H9 (cell line): ENCODE data around the gene ZSCAN2. TPM values are rescaled to one million over a fixed set of nuclear protein-coding genes. Genes with fewer than 3 reads are reported as not detected.

Experiments
- DNase-seq: peaks from one replicate; pipeline ENCODE4 v3.0.0-alpha.2; 2017
- H2AFZ ChIP-seq: one replicate; pipeline ENCODE4 v1.6.1; 2013; ENCODE audit warnings: mild to moderate bottlenecking, low read length, control low read depth, moderate library complexity
- H2AK5ac ChIP-seq: 2 replicates; pipeline ENCODE4 v1.6.1; 2013; ENCODE audit warnings: low read length, control low read depth, mixed read lengths; ENCODE audit not compliant: insufficient read length
- H2BK120ac ChIP-seq: one replicate; pipeline ENCODE4 v1.6.1; 2013; ENCODE audit warnings: low read depth, mild to moderate bottlenecking, low read length, control low read depth, inconsistent platforms; ENCODE audit not compliant: poor library complexity, severe bottlenecking
- H2BK12ac ChIP-seq: 2 replicates; pipeline ENCODE4 v1.6.1; 2013; ENCODE audit warnings: low read length, control low read depth, mixed read lengths, low read depth; ENCODE audit not compliant: insufficient read length
- H2BK15ac ChIP-seq: 2 replicates; pipeline ENCODE4 v1.6.1; 2013; ENCODE audit warnings: low read depth, low read length, control low read depth
- H2BK20ac ChIP-seq: one replicate; pipeline ENCODE4 v1.6.1; 2013; ENCODE audit warnings: low read depth, mild to moderate bottlenecking, low read length, control low read depth, inconsistent platforms; ENCODE audit not compliant: poor library complexity, severe bottlenecking
- H2BK5ac ChIP-seq: 2 replicates; pipeline ENCODE4 v1.6.1; 2013; ENCODE audit warnings: low read length, control low read depth, mixed read lengths; ENCODE audit not compliant: insufficient read length
- H3K14ac ChIP-seq: 2 replicates; pipeline ENCODE4 v1.6.1; 2013; ENCODE audit warnings: low read length, control low read depth; ENCODE audit not compliant: insufficient read depth
- H3K18ac ChIP-seq: 2 replicates; pipeline ENCODE4 v1.6.1; 2013; ENCODE audit warnings: low read depth, mild to moderate bottlenecking, mixed read lengths, low read length, control low read depth; ENCODE audit not compliant: insufficient read length
- H3K23ac ChIP-seq: 2 replicates; pipeline ENCODE4 v1.6.1; 2013; ENCODE audit warnings: low read length, control low read depth, mixed read lengths, low read depth; ENCODE audit not compliant: insufficient read length
- H3K23me2 ChIP-seq: 2 replicates; pipeline ENCODE4 v1.6.1; 2013; ENCODE audit warnings: low read depth, mild to moderate bottlenecking, mixed read lengths, low read length, control low read depth; ENCODE audit not compliant: insufficient read length, poor library complexity, severe bottlenecking
- H3K27ac ChIP-seq: 2 replicates; pipeline ENCODE4 v1.5.1; 2013; ENCODE audit warnings: low read length, control low read depth, mixed read lengths, low read depth; ENCODE audit not compliant: insufficient read length
- H3K27me3 ChIP-seq: 2 replicates; pipeline ENCODE4 v1.6.1; 2013; ENCODE audit warnings: low read length, control low read depth, inconsistent platforms; ENCODE audit not compliant: insufficient read depth
- H3K4ac ChIP-seq: 2 replicates; pipeline ENCODE4 v1.6.1; 2013; ENCODE audit warnings: low read depth, mild to moderate bottlenecking, control low read depth, inconsistent platforms, low read length, moderate library complexity
- H3K4me1 ChIP-seq: 2 replicates; pipeline ENCODE4 v1.6.1; 2013; ENCODE audit warnings: low read length, control low read depth, inconsistent platforms; ENCODE audit not compliant: insufficient read depth
- H3K4me2 ChIP-seq: 2 replicates; pipeline ENCODE4 v1.6.1; 2013; ENCODE audit warnings: low read length, control low read depth, mixed read lengths; ENCODE audit not compliant: insufficient read length, insufficient read depth
- H3K56ac ChIP-seq: 2 replicates; pipeline ENCODE4 v1.6.1; 2013; ENCODE audit warnings: low read depth, mild to moderate bottlenecking, mixed read lengths, low read length, control low read depth; ENCODE audit not compliant: insufficient read length
- H3K79me1 ChIP-seq: 2 replicates; pipeline ENCODE4 v1.6.1; 2013; ENCODE audit warnings: low read depth, mild to moderate bottlenecking, moderate library complexity, low read length, control low read depth, inconsistent platforms; ENCODE audit not compliant: insufficient read depth, poor library complexity, severe bottlenecking
- H3K79me2 ChIP-seq: 2 replicates; pipeline ENCODE4 v1.6.1; 2013; ENCODE audit warnings: low read length, control low read depth, inconsistent platforms; ENCODE audit not compliant: insufficient read depth
- H3K9ac ChIP-seq: 2 replicates; pipeline ENCODE4 v1.6.1; 2013; ENCODE audit warnings: low read length, control low read depth, mixed read lengths; ENCODE audit not compliant: insufficient read length; ENCODE audit errors: extremely low read depth
- H3K9me3 ChIP-seq: one replicate; pipeline ENCODE4 v1.6.1; 2013; ENCODE audit warnings: low read depth, low read length, inconsistent platforms; ENCODE audit not compliant: control insufficient read depth
- H3T11ph ChIP-seq: one replicate; pipeline ENCODE4 v1.6.1; 2013; ENCODE audit warnings: mild to moderate bottlenecking, low read length, control low read depth, inconsistent platforms
- H4K20me1 ChIP-seq: one replicate; pipeline ENCODE4 v1.6.1; 2013; ENCODE audit not compliant: control insufficient read depth, insufficient read length, insufficient read depth
- H4K5ac ChIP-seq: 2 replicates; pipeline ENCODE4 v1.6.1; 2013; ENCODE audit warnings: low read depth, mild to moderate bottlenecking, mixed read lengths, low read length, control low read depth; ENCODE audit not compliant: insufficient read length
- H4K8ac ChIP-seq: replicated peaks from 2 replicates; pipeline ENCODE4 v1.6.1; 2013; ENCODE audit warnings: low read length, control low read depth, mixed read lengths, low read depth; ENCODE audit not compliant: insufficient read length
- H4K91ac ChIP-seq: 2 replicates; pipeline ENCODE4 v1.6.1; 2013; ENCODE audit warnings: low read depth, mild to moderate bottlenecking, moderate library complexity, mixed read lengths, low read length, control low read depth; ENCODE audit not compliant: insufficient read length
- H3K27ac Mint-ChIP-seq, 3 experiments: 2 replicates in 2 of 3; 3 replicates in 1 of 3; pipeline ENCODE4 v1.8.0; 2020 to 2021; ENCODE audit warnings: mixed read lengths in 3 of 3, mild to moderate bottlenecking in 1 of 3, moderate library complexity in 1 of 3
- H3K27me3 Mint-ChIP-seq: 2 replicates; pipeline ENCODE4 v1.8.0; 2021; ENCODE audit warnings: low read depth, mild to moderate bottlenecking, moderate library complexity, mixed read lengths
- H3K36me3 Mint-ChIP-seq, 3 experiments: 2 replicates in 2 of 3; 3 replicates in 1 of 3; pipeline ENCODE4 v1.8.0; 2020 to 2021; ENCODE audit warnings: low read depth in 3 of 3, mixed read lengths in 3 of 3; ENCODE audit not compliant: insufficient read depth in 1 of 3
- H3K4me1 Mint-ChIP-seq, 2 experiments: 2 replicates each; pipeline ENCODE4 v1.8.0; 2020; ENCODE audit warnings: mixed read lengths in 2 of 2
- H3K4me3 Mint-ChIP-seq, 2 experiments: 2 replicates in 1 of 2; 3 replicates in 1 of 2; pipeline ENCODE4 v1.8.0; 2020 to 2021; ENCODE audit warnings: mild to moderate bottlenecking in 2 of 2, mixed read lengths in 2 of 2, moderate library complexity in 1 of 2
- H3K9me3 Mint-ChIP-seq, 2 experiments: 2 replicates in 1 of 2; 3 replicates in 1 of 2; pipeline ENCODE4 v1.8.0; 2020; ENCODE audit warnings: mild to moderate bottlenecking in 2 of 2, mixed read lengths in 2 of 2, moderate library complexity in 1 of 2
- WGBS: extraction: QIAGEN DNeasy Blood & Tissue Kit; methylation state at CpG from one replicate; pipeline ENCODE4 v1.1.7; 2013; ENCODE audit warnings: missing lambda C conversion rate, low lambda C conversion rate, mixed read lengths; ENCODE audit not compliant: insufficient read length; ENCODE audit errors: extremely low coverage; 5-methylcytosine and 5-hydroxymethylcytosine counted together
- total RNA-seq: library from RNA; stranded (reverse); gene quantifications from 2 replicates; pipeline ENCODE4 v1.2.1, GENCODE V29; 2021
- TF ChIP-seq, protein P1 (sequence below): fragments of 200-600 bp; sonication (generic); conservative IDR thresholded peaks from 3 replicates; pipeline ENCODE4 v1.8.0; 2021; ENCODE audit warnings: antibody characterized with exemption, mild to moderate bottlenecking

Gene ZSCAN2
- total RNA-seq, 1 experiment from 2014 or later: 28.4 TPM

DNA sequence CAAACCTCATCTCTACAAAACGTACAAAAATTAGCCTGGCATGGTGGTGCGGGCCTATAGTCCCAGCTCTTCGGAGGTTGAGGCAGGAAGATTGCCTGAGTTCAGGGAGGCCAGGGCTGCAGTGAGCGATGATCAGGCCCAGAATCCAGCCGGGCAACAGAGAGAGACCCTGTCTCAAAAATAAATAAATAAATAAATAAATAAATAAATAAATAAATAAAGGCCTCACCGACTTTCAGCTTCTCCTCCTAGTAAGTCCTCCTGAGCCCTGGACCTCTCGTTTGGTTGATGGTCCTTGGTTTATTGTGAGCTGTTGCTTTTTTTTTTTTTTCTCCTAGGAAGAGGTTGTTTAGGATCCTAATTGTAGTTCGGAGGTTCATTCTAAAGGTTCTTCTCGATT lies 28.2 kb downstream of the ZSCAN2 start:
- Histone ChIP-seq H3K18ac (no peak overlapping the region), H4K8ac (no peak overlapping the region), H3K4me2 (no peak overlapping the region), H2BK5ac (no peak overlapping the region), H3K4me1 (peaks cover 11% of the 10 kb centered on the region; the same call in 1 of the 2 replicates), H3K27me3 (no peaks in the 10 kb centered on the region), H3K79me1 (no peaks in the 10 kb centered on the region), H2AFZ (no peak overlapping the region), H3K23me2 (peaks cover 11% of the 10 kb centered on the region), H3K9me3 (no peaks in the 10 kb centered on the region), H2BK12ac (no peak overlapping the region), H2BK15ac (no peak overlapping the region), H3K23ac (no peak overlapping the region), H3K14ac (no peak overlapping the region), H3K9ac (no peak overlapping the region), H3K56ac (no peak overlapping the region), H2BK20ac (no peak overlapping the region), H2BK120ac (no peak overlapping the region), H4K91ac (no peak overlapping the region), H4K5ac (no peak overlapping the region), H3K27ac (no peak overlapping the region), H4K20me1 (peaks cover 3% of the 10 kb centered on the region), H3K79me2 (no peaks in the 10 kb centered on the region), H2AK5ac (no peak overlapping the region), H3K4ac (no peak overlapping the region), H3T11ph (no peak overlapping the region)
- H3K27me3 Mint-ChIP-seq: peaks cover 15% of the 10 kb centered on the region
- H3K4me3 Mint-ChIP-seq: no peak overlapping the region
- H3K9me3 Mint-ChIP-seq: peaks cover 8 to 9% of the 10 kb centered on the region in 2 experiments
- no peak for DNase-seq
- H3K4me1 Mint-ChIP-seq: peaks cover 21 to 30% of the 10 kb centered on the region in 2 experiments
- H3K36me3 Mint-ChIP-seq: peaks cover 9 to 19% (median 13%) of the 10 kb centered on the region in 3 experiments
- no peak overlapping the region for H3K27ac Mint-ChIP-seq
- WGBS: no CpG with 5 or more reads among the region's 9 CpGs
- TF ChIP-seq, protein P1, sequence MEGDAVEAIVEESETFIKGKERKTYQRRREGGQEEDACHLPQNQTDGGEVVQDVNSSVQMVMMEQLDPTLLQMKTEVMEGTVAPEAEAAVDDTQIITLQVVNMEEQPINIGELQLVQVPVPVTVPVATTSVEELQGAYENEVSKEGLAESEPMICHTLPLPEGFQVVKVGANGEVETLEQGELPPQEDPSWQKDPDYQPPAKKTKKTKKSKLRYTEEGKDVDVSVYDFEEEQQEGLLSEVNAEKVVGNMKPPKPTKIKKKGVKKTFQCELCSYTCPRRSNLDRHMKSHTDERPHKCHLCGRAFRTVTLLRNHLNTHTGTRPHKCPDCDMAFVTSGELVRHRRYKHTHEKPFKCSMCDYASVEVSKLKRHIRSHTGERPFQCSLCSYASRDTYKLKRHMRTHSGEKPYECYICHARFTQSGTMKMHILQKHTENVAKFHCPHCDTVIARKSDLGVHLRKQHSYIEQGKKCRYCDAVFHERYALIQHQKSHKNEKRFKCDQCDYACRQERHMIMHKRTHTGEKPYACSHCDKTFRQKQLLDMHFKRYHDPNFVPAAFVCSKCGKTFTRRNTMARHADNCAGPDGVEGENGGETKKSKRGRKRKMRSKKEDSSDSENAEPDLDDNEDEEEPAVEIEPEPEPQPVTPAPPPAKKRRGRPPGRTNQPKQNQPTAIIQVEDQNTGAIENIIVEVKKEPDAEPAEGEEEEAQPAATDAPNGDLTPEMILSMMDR: no peak
